Psoas muscle (tissue), 8 donors: ENCODE data around the gene GAN. TPM values are rescaled to one million over a fixed set of nuclear protein-coding genes. Genes with fewer than 3 reads are reported as not detected.

ENCODE experiments used
- ATAC-seq, 4 donors: fragments of 200-7000 bp; cut with Tn5 transposase; one replicate each; pipeline ENCODE4 v1.9.1; 2020; ENCODE audit warnings: moderate library complexity in 3 of 4, mild to moderate bottlenecking in 2 of 4
- DNase-seq, 2 donors: peaks; one replicate each; pipeline ENCODE4 v3.0.0-alpha.2; 2020
- H3K27ac ChIP-seq: fragments of 200-600 bp; one replicate; pipeline ENCODE4 v1.8.0; 2022
- H3K27me3 ChIP-seq, 3 donors: fragments of 200-600 bp in 1 of 3; one replicate each; pipeline versions ENCODE4 v1.6.1 to v1.8.0; 2013 to 2022; ENCODE audit warnings: low read length in 2 of 3, mild to moderate bottlenecking in 2 of 3, moderate library complexity in 1 of 3; ENCODE audit not compliant: insufficient read depth in 3 of 3
- H3K36me3 ChIP-seq, 2 donors: fragments of 200-600 bp in 1 of 2; one replicate each; pipeline versions ENCODE4 v1.6.1 to v1.8.0; 2013 to 2022; ENCODE audit warnings: low read depth in 1 of 2, mild to moderate bottlenecking in 1 of 2, moderate library complexity in 1 of 2; ENCODE audit not compliant: insufficient read depth in 1 of 2
- H3K4me1 ChIP-seq: fragments of 200-600 bp; one replicate; pipeline ENCODE4 v1.8.0; 2022
- H3K4me3 ChIP-seq: fragments of 200-600 bp; one replicate; pipeline ENCODE4 v1.8.0; 2022; ENCODE audit warnings: mild to moderate bottlenecking
- H3K9me3 ChIP-seq: fragments of 200-600 bp; one replicate; pipeline ENCODE4 v1.8.0; 2022
- WGBS, 3 donors: extraction: QIAGEN DNeasy Blood & Tissue Kit; methylation state at CpG; one replicate each; pipeline versions ENCODE4 v1.1.6 to v1.1.7; 2013; 5-methylcytosine and 5-hydroxymethylcytosine counted together
- intact Hi-C, 2 donors: fragments of 100-400 bp; cut with DNase I; formaldehyde crosslinking; loops; one replicate each; pipeline versions ENCODE4 v1.11.0 to v1.14.2; 2022
- polyA plus RNA-seq, 3 donors: library from polyadenylated mRNA; stranded (reverse); fragments of 200-250 nt; gene quantifications; one replicate each; pipeline ENCODE4 v1.2.3, GENCODE V29; 2013
- total RNA-seq, 4 donors: library from RNA; stranded (reverse); fragmentation: NEBNext Ultra II Directional in 2 of 4; extraction: Animal tissue kit (Norgen Biotek cat#: 25700) in 2 of 4; gene quantifications; one replicate each; pipeline versions ENCODE4 v1.2.1 to v1.2.4, GENCODE V29; 2021 to 2023
- TF ChIP-seq, protein P1 (sequence below): fragments of 200-600 bp; IDR thresholded peaks from one replicate; pipeline ENCODE4 v1.8.0; 2022; ENCODE audit warnings: antibody characterized with exemption
- donor health status: healthy with polysubstance abuse.
- donor health status: DM: no; HTN: no; CAD: no; lungs with moderate emphysema.
- donor health status: Bipolar disorder and iron deficiency.
- donor health status: healthy.
- donor health status: DM: yes; HTN: yes; CAD: no.
- donor health status: DM: no; HTN: no; CAD: no.
- donor health status: DM: no; HTN: no; CAD: no.
- donor health status: DM: yes; HTN: yes; CAD: no.

Gene GAN
- total and polyA plus RNA-seq, 7 donors: 1.0 to 8.3 (median 5.5) TPM

DNA sequence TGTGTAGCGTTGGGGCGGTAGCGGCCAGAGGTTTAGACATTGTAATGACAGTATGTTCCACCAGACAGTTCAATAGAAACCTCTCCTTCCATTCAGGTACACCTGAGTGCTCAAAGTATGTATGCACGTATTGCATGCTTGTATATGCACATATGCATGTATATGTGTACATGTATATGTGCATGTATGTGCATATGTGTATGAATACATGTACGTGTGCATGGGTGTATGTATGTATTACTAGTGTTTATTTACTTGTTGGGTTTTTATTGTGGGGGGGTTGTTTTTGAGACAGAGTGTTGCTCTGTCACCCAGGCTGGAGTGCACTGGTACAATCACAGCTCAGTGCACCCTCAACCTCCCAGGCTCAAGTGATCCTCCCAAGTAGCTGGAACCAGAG, 46.3 kb upstream of the GAN start:
- no peak overlapping the region for H3K4me3 ChIP-seq
- TF ChIP-seq, protein P1, sequence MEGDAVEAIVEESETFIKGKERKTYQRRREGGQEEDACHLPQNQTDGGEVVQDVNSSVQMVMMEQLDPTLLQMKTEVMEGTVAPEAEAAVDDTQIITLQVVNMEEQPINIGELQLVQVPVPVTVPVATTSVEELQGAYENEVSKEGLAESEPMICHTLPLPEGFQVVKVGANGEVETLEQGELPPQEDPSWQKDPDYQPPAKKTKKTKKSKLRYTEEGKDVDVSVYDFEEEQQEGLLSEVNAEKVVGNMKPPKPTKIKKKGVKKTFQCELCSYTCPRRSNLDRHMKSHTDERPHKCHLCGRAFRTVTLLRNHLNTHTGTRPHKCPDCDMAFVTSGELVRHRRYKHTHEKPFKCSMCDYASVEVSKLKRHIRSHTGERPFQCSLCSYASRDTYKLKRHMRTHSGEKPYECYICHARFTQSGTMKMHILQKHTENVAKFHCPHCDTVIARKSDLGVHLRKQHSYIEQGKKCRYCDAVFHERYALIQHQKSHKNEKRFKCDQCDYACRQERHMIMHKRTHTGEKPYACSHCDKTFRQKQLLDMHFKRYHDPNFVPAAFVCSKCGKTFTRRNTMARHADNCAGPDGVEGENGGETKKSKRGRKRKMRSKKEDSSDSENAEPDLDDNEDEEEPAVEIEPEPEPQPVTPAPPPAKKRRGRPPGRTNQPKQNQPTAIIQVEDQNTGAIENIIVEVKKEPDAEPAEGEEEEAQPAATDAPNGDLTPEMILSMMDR: no peak
- no peaks in the 10 kb centered on the region for H3K4me1 ChIP-seq
- no peak overlapping the region for H3K27ac ChIP-seq
- H3K36me3 ChIP-seq: no peaks in the 10 kb centered on the region
- intact Hi-C loops: no loop called here
- no peak for DNase-seq
- 94 to 95% (median 95%) methylated on average over 5 of the region's 5 CpGs for WGBS, 3 donors
- no peaks in the 10 kb centered on the region for H3K9me3 ChIP-seq
- H3K27me3 ChIP-seq: no peaks in the 10 kb centered on the region
- no peak for ATAC-seq

DNA sequence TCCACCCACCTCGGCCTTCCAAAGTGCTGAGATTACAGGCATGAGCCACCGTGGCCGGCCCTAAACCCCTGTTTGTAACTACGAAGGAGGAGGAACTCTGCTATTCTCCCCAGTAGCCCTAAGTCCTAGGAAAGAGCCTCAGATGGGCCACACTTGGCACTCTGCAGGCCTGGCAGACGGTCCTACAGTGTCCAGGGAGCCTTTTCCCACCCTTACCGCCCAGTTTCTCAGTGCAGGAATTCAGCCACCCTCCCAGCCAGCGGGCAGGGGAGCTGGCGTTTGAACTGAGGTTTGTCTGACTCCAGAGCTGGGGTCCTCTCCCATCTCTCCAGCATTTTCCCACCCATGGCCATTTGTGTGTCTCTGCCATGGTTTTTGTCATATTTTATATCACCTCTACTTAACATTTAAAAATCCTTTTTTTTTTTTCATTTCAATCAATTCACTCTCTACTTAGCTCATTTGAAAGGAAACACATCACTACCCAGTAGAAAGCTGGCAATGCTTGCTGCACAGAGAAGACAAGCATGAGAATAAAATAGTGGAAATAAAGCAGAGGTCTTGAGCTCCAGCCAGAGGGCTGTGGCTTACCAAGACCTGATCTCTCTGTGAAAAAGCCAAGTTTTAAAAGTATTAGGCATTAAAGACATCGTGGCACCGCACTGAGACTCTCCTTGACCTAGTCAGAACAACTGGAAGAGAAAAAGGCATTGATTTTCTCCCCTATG, 41.4 kb upstream of the GAN start:
- no peaks in the 10 kb centered on the region for H3K4me1 ChIP-seq
- ATAC-seq: no peak
- H3K9me3 ChIP-seq: no peaks in the 10 kb centered on the region
- no peak overlapping the region for H3K4me3 ChIP-seq
- H3K36me3 ChIP-seq: no peaks in the 10 kb centered on the region
- TF ChIP-seq, protein P1: no peak
- intact Hi-C loops: no loop called here
- no peaks in the 10 kb centered on the region for H3K27me3 ChIP-seq
- DNase-seq: no peak
- no peak overlapping the region for H3K27ac ChIP-seq
- WGBS, 3 donors: 41 to 58% (median 45%) methylated on average over 10 of the region's 10 CpGs

DNA sequence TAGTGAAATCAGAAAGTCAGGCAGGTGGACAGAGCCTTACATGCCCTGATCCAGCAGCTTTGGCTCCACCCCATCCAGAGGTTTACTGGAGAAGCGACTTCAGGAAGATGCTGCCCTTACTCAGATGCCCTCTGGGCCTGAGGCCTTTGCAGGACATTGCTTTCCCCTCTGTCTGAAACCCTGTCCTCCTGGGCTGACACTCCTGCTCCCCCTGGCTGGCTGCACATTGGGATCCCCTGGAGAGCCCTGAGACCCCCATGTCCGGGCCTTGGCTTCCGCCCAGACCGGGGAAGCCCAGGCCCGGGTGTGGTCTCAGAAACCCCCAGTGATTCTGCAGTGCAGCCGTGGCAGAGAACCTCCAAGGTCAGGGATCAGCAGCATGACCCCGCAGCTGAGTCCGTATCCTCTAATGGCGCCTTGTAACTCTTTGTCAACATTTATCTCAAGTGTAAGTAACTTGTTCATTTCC, 39.7 kb upstream of the GAN start:
- H3K27ac ChIP-seq: no peak overlapping the region
- no peaks in the 10 kb centered on the region for H3K36me3 ChIP-seq
- DNase-seq: no peak
- no peaks in the 10 kb centered on the region for H3K4me1 ChIP-seq
- H3K9me3 ChIP-seq: no peaks in the 10 kb centered on the region
- H3K4me3 ChIP-seq: no peak overlapping the region
- no peaks in the 10 kb centered on the region for H3K27me3 ChIP-seq
- 73 to 81% (median 78%) methylated on average over 9 of the region's 9 CpGs for WGBS, 3 donors
- no peak for ATAC-seq
- intact Hi-C loops: no loop called here
- TF ChIP-seq, protein P1: no peak

DNA sequence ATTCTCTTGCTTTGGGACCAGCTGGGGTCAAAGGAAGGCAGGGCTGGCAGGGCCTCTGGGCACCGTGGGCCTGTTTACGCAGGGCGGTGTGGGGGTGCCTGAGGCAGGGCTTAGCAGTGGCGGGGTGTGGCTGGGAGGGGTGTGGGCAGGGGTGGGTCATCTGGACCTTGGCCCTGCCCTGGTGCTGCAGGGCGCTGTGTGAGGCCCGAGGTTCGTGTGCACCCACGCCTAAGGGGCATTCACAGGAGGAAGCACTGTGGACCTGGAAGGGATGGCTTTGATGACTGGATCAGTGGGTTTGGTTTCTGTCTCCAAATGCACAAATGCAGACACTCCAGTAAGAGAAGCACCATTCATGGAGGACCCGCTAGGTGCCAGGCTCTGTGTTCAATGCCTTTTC, 39.0 kb upstream of the GAN start:
- ATAC-seq (no peak), DNase-seq (no peak)
- Histone ChIP-seq H3K36me3 (no peaks in the 10 kb centered on the region), H3K27me3 (no peaks in the 10 kb centered on the region), H3K27ac (no peak overlapping the region), H3K9me3 (no peaks in the 10 kb centered on the region), H3K4me3 (no peak overlapping the region), H3K4me1 (no peaks in the 10 kb centered on the region)
- TF ChIP-seq, protein P1: no peak
- 84 to 91% (median 89%) methylated on average over 9 of the region's 9 CpGs for whole genome bisulfite sequencing, 3 donors
- intact Hi-C loops: no loop called here

DNA sequence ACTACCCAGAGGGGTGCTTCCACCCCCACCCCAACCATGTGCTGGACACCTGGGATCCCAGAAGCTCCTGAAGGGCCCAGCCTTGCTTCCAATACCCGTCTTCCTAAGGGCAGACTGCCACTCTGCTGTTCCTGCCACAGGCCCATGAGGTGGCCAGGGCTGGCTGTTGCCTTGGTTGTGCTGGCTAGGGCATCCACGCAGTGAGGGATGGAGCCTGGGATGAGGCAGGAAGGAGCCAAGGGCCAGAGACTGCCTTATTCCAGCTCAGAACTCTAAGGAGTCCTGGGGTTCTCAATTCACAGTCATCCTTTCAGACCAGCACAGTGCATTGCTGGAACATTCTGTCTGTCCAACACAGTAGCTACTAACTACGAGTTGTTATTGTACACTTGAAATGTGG, 38.4 kb upstream of the GAN start:
- ATAC-seq (no peak), DNase-seq (no peak)
- Histone ChIP-seq H3K4me3 (no peak overlapping the region), H3K36me3 (no peaks in the 10 kb centered on the region), H3K9me3 (no peaks in the 10 kb centered on the region), H3K4me1 (no peaks in the 10 kb centered on the region), H3K27ac (no peak overlapping the region), H3K27me3 (no peaks in the 10 kb centered on the region)
- 85 to 98% (median 88%) methylated on average over 3 of the region's 3 CpGs for WGBS, 3 donors
- TF ChIP-seq, protein P1: no peak
- intact Hi-C loops: no loop called here
